ENCODE measurements around the gene CHST7. TPM values are rescaled to one million over a fixed set of nuclear protein-coding genes. Genes with fewer than 3 reads are reported as not detected.

The CHST7 gene
- total and polyA plus RNA-seq, 2 of the 13 experiments (the other 11 are each of a cell fraction or from before 2014, with no cell fraction given): 2.4 to 5.2 TPM

- Histone ChIP-seq H3K4me3 (replicated peaks in 1 of 3; ENCODE audit: insufficient read depth in 1 of 3, low read depth in 2 of 3, low read length in 3 of 3) (no peak overlapping the region), H2AFZ (ENCODE audit: low read length) (no peak overlapping the region), H3K9me3 (ENCODE audit: low read length) (no peaks in the 10 kb centered on the region), H3K4me2 (ENCODE audit: low read depth, low read length) (peak overlapping the region; percentile 3; the same call in 1 of the 2 replicates), H3K27ac (ENCODE audit: extremely low read length, insufficient read depth, low read length) (no peak overlapping the region), H4K20me1 (ENCODE audit: insufficient read depth, low read length) (no peaks in the 10 kb centered on the region), H3K9ac (ENCODE audit: insufficient read depth, low read depth, low read length) (no peak overlapping the region), H3K4me1 (ENCODE audit: insufficient read depth, low read length) (peaks cover 40% of the 10 kb centered on the region), H3K79me2 (ENCODE audit: insufficient read depth, low read length) (peaks cover 22% of the 10 kb centered on the region), H3K27me3 (ENCODE audit: control insufficient read depth in 1 of 2, insufficient read depth in 2 of 2, low read length in 2 of 2) (no peaks in the 10 kb centered on the region), H3K36me3 (replicated peaks in 1 of 2; ENCODE audit: control insufficient read depth in 1 of 2, insufficient read depth in 2 of 2, low read length in 2 of 2) (no peaks in the 10 kb centered on the region; a peak in 1 of 5 replicates)
- BruUV-seq (replicated peaks): no TSS peak
- FAIRE-seq (no peak), ATAC-seq (no peak), DNase-seq (ENCODE audit: low spot score) (peak; percentile 34)
- intact Hi-C loops (cut with micrococcal nuclease; ENCODE audit: unreplicated experiment): no loop called here
- in situ Hi-C loops (cut with HindIII; ENCODE audit: extremely low pct_ligation_motif_present, low pct_unique_long_range_greater_than_20kb): no loop called here
- ChIA-PET POLR2A (no interaction called here), CTCF (ENCODE audit: low intra/inter-chr PET ratio, low total read pairs) (no interaction called here)
- 39% methylated on average over 1 of the region's 1 CpG for WGBS (ENCODE audit: low lambda C conversion rate)
- TF ChIP-seq PHF5A (CRISPR knock-in tag; IDR thresholded peaks at IDR 0.05; ENCODE audit: low read depth, unreplicated experiment) (no peak), FOXM1 (CRISPR knock-in tag; IDR thresholded peaks at IDR 0.05) (no peak), ZNF589 (CRISPR knock-in tag; conservative IDR thresholded peaks at IDR 0.05) (no peak), SYNCRIP (IDR thresholded peaks at IDR 0.05; ENCODE audit: insufficient read depth, low read depth, low read length) (no peak), NAIF1 (CRISPR knock-in tag; IDR thresholded peaks at IDR 0.05; ENCODE audit: borderline replicate concordance) (no peak), ZSCAN30 (CRISPR knock-in tag; IDR thresholded peaks at IDR 0.05) (no peak), ARNT2 (CRISPR knock-in tag; IDR thresholded peaks at IDR 0.05; ENCODE audit: low read depth) (no peak), PRDM10 (CRISPR knock-in tag; IDR thresholded peaks at IDR 0.05; ENCODE audit: low read depth) (peak; percentile 78; the same call in 1 of the 2 replicates), SIN3A (IDR thresholded peaks at IDR 0.05; ENCODE audit: borderline replicate concordance, low read depth, low read length) (no peak), SIX1 (CRISPR knock-in tag; IDR thresholded peaks at IDR 0.05; ENCODE audit: borderline replicate concordance) (peak; percentile 26; the same call in 1 of the 2 replicates), NONO (IDR thresholded peaks at IDR 0.05) (no peak), NONO (CRISPR knock-in tag; conservative IDR thresholded peaks at IDR 0.05) (no peak), SAP130 (CRISPR knock-in tag; IDR thresholded peaks at IDR 0.05; ENCODE audit: low read depth) (peak; percentile 25; the same call in 1 of the 2 replicates), STAT5B (CRISPR knock-in tag; IDR thresholded peaks at IDR 0.05) (no peak), ESRRA (CRISPR knock-in tag; IDR thresholded peaks at IDR 0.05; ENCODE audit: low read depth) (no peak), EEA1 (CRISPR knock-in tag; IDR thresholded peaks at IDR 0.05; ENCODE audit: borderline replicate concordance) (no peak), MED13 (CRISPR knock-in tag; IDR thresholded peaks at IDR 0.05) (no peak), HNF4A (CRISPR knock-in tag; IDR thresholded peaks at IDR 0.05) (peak; percentile 54; the same call in 1 of the 2 replicates), GATA4 (IDR thresholded peaks at IDR 0.05; ENCODE audit: borderline replicate concordance, low read depth) (no peak)
- TF ChIP-seq, protein P1, sequence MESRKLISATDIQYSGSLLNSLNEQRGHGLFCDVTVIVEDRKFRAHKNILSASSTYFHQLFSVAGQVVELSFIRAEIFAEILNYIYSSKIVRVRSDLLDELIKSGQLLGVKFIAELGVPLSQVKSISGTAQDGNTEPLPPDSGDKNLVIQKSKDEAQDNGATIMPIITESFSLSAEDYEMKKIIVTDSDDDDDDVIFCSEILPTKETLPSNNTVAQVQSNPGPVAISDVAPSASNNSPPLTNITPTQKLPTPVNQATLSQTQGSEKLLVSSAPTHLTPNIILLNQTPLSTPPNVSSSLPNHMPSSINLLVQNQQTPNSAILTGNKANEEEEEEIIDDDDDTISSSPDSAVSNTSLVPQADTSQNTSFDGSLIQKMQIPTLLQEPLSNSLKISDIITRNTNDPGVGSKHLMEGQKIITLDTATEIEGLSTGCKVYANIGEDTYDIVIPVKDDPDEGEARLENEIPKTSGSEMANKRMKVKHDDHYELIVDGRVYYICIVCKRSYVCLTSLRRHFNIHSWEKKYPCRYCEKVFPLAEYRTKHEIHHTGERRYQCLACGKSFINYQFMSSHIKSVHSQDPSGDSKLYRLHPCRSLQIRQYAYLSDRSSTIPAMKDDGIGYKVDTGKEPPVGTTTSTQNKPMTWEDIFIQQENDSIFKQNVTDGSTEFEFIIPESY (CRISPR knock-in tag; IDR thresholded peaks at IDR 0.05): peak; percentile 87
Observed at GRCh38 chrX:46579250-46579649, 5.7 kb downstream of the CHST7 start.

Data from HepG2 (cell line).